Stomach (tissue), 9 donors: ENCODE measurements around the gene REPS1. TPM values are rescaled to one million over a fixed set of nuclear protein-coding genes. Genes with fewer than 3 reads are reported as not detected.

Source experiments
- DNase-seq, 2 donors: peaks; one replicate each; pipeline versions ENCODE4 v3.0.0 to v3.0.0-alpha.2; 2013 to 2019
- H3K27ac ChIP-seq, 5 donors: fragments of 200-600 bp in 4 of 5; sonication (generic) in 4 of 5; one replicate each; pipeline ENCODE4 v1.5.1; 2013 to 2019; ENCODE audit warnings: mild to moderate bottlenecking in 1 of 5, moderate library complexity in 1 of 5
- H3K27me3 ChIP-seq, 3 donors: fragments of 200-600 bp; sonication (generic); one replicate each; pipeline ENCODE4 v1.5.1; 2017 to 2019; ENCODE audit warnings: mixed run types in 1 of 3
- H3K36me3 ChIP-seq, 4 donors: fragments of 200-600 bp; sonication (generic); 1 replicate in 3 of 4; 2 replicates in 1 of 4; pipeline ENCODE4 v1.5.1; 2016 to 2019
- H3K4me1 ChIP-seq, 4 donors: fragments of 200-600 bp; sonication (generic); one replicate each; pipeline ENCODE4 v1.5.1; 2016 to 2019
- H3K4me3 ChIP-seq, 4 donors: fragments of 200-600 bp; sonication (generic) in 3 of 4; one replicate each; pipeline ENCODE4 v1.5.1; 2016 to 2019; ENCODE audit warnings: mild to moderate bottlenecking in 1 of 4
- H3K9me3 ChIP-seq, 4 donors: fragments of 200-600 bp; sonication (generic); one replicate each; pipeline ENCODE4 v1.5.1; 2016 to 2019
- CTCF ChIP-seq, 7 experiments: fragments of 450-650 bp in 4 of 7; fragments of 200-600 bp in 3 of 7; sonication (generic) in 3 of 7; IDR thresholded peaks; one replicate each; pipeline ENCODE4 v1.5.1; 2016 to 2019; ENCODE audit warnings: antibody characterized with exemption in 7 of 7, control low read depth in 2 of 7, mild to moderate bottlenecking in 1 of 7
- EP300 ChIP-seq: sonication (generic); formaldehyde crosslinking; IDR thresholded peaks from one replicate; pipeline ENCODE4 v1.6.1; 2017; ENCODE audit warnings: antibody characterized with exemption
- POLR2A ChIP-seq, 4 donors: fragments of 450-650 bp; IDR thresholded peaks; one replicate each; pipeline ENCODE4 v1.6.1; 2016; ENCODE audit warnings: antibody characterized with exemption in 4 of 4, control low read depth in 2 of 4, mild to moderate bottlenecking in 1 of 4, moderate library complexity in 1 of 4
- POLR2AphosphoS5 ChIP-seq, 3 donors: sonication (generic); formaldehyde crosslinking; IDR thresholded peaks; one replicate each; pipeline ENCODE4 v1.6.1; 2016; ENCODE audit warnings: antibody characterized with exemption in 3 of 3
- WGBS, 5 donors: extraction: QIAGEN DNeasy Blood & Tissue Kit in 3 of 5; methylation state at CpG; one replicate each; pipeline versions ENCODE4 v1.1.5 to v1.1.7; 2013 to 2018; 5-methylcytosine and 5-hydroxymethylcytosine counted together
- intact Hi-C: fragments of 100-400 bp; cut with DNase I; formaldehyde crosslinking; loops from one replicate; pipeline ENCODE4 v1.15.1; 2023; ENCODE audit warnings: low total_unique reads
- polyA plus RNA-seq, 3 donors: library from polyadenylated mRNA; stranded (reverse); fragments of 200-250 nt; gene quantifications; one replicate each; pipeline ENCODE4 v1.2.3, GENCODE V29; 2013
- total RNA-seq, 5 donors: library from RNA; depleted of rRNA; stranded (reverse); fragments of >200 nt; gene quantifications; one replicate each; pipeline versions ENCODE4 v1.1.0 to v1.2.3, GENCODE V29; 2014 to 2016
- donor health status: healthy with polysubstance abuse.
- donor health status: Bipolar disorder and iron deficiency.
- donor health status: healthy.

Gene REPS1
- total and polyA plus RNA-seq, 8 donors: 11.8 to 85.4 (median 41.6) TPM

GRCh38 chr6:138963119-138963518 is 24.9 kb downstream of the REPS1 start:
- Histone ChIP-seq H3K27me3 (no peaks in the 10 kb centered on the region), H3K9me3 (no peaks in the 10 kb centered on the region), H3K4me1 (peaks cover 7 to 51% (median 28%) of the 10 kb centered on the region in 4 donors), H3K27ac (no peak overlapping the region), H3K4me3 (no peak overlapping the region), H3K36me3 (no peaks in the 10 kb centered on the region)
- WGBS, 5 donors: 97 to 98% (median 97%) methylated on average over 3 of the region's 3 CpGs
- intact Hi-C loops: no loop called here
- no peak for DNase-seq
- no peak for TF ChIP-seq EP300
- TF ChIP-seq POLR2A (IDR thresholded peaks at IDR 0.05): no peak
- TF ChIP-seq POLR2AphosphoS5 (IDR thresholded peaks at IDR 0.05): no peak
- no peak for TF ChIP-seq CTCF (IDR thresholded peaks at IDR 0.05)

GRCh38 chr6:138959521-138959920 is 28.5 kb downstream of the REPS1 start:
- Histone ChIP-seq H3K36me3 (no peaks in the 10 kb centered on the region), H3K27ac (no peak overlapping the region), H3K9me3 (no peaks in the 10 kb centered on the region), H3K4me1 (peaks cover 5 to 46% (median 29%) of the 10 kb centered on the region in 4 donors), H3K4me3 (no peak overlapping the region), H3K27me3 (no peaks in the 10 kb centered on the region)
- DNase-seq: no peak
- TF ChIP-seq CTCF (IDR thresholded peaks at IDR 0.05) (no peak), POLR2A (IDR thresholded peaks at IDR 0.05) (no peak), EP300 (no peak), POLR2AphosphoS5 (IDR thresholded peaks at IDR 0.05) (no peak)
- intact Hi-C loops: no loop called here
- WGBS, 5 donors: 89 to 95% (median 93%) methylated on average over 3 of the region's 3 CpGs

GRCh38 chr6:138958595-138958994 is 29.5 kb downstream of the REPS1 start:
- DNase-seq: no peak
- no peaks in the 10 kb centered on the region for H3K36me3 ChIP-seq
- H3K9me3 ChIP-seq: no peaks in the 10 kb centered on the region
- H3K27ac ChIP-seq: no peak overlapping the region
- WGBS, 5 donors: 63 to 81% (median 72%) methylated on average over 1 of the region's 1 CpG
- H3K4me3 ChIP-seq: no peak overlapping the region
- no peaks in the 10 kb centered on the region for H3K27me3 ChIP-seq
- H3K4me1 ChIP-seq: peaks cover 0 to 43% (median 25%) of the 10 kb centered on the region in 4 donors
- intact Hi-C loops: no loop called here
- TF ChIP-seq CTCF (IDR thresholded peaks at IDR 0.05) (no peak), POLR2AphosphoS5 (IDR thresholded peaks at IDR 0.05) (no peak), POLR2A (IDR thresholded peaks at IDR 0.05) (no peak), EP300 (no peak)

GRCh38 chr6:138957903-138958302 is 30.1 kb downstream of the REPS1 start:
- Histone ChIP-seq H3K4me3 (no peak overlapping the region), H3K27me3 (no peaks in the 10 kb centered on the region), H3K36me3 (no peaks in the 10 kb centered on the region), H3K4me1 (peaks cover 0 to 36% (median 24%) of the 10 kb centered on the region in 4 donors), H3K9me3 (no peaks in the 10 kb centered on the region), H3K27ac (no peak overlapping the region)
- intact Hi-C loops: no loop called here
- 20 to 41% (median 25%) methylated on average over 2 of the region's 2 CpGs for WGBS, 5 donors
- TF ChIP-seq EP300 (no peak), CTCF (IDR thresholded peaks at IDR 0.05) (no peak), POLR2AphosphoS5 (IDR thresholded peaks at IDR 0.05) (no peak), POLR2A (IDR thresholded peaks at IDR 0.05) (no peak)
- no peak for DNase-seq
